Neural progenitor cell (in vitro differentiated cells): ENCODE data around the gene MAGEA11. TPM values are rescaled to one million over a fixed set of nuclear protein-coding genes. Genes with fewer than 3 reads are reported as not detected.

ENCODE experiments used
- DNase-seq: peaks from one replicate; pipeline ENCODE4 v3.0.0-alpha.2; 2016; ENCODE audit warnings: low spot score
- H2AFZ ChIP-seq: fragments of 200-600 bp; sonication (generic); replicated peaks from 2 replicates; pipeline ENCODE4 v1.6.1; 2016; ENCODE audit warnings: antibody characterized with exemption
- H3F3A ChIP-seq: fragments of 200-600 bp; sonication (generic); 2 replicates; pipeline ENCODE4 v1.6.1; 2016; ENCODE audit warnings: antibody characterized with exemption, low read depth
- H3K27ac ChIP-seq: fragments of 200-600 bp; sonication (generic); 2 replicates; pipeline ENCODE4 v1.5.1; 2016; ENCODE audit warnings: mild to moderate bottlenecking
- H3K27me3 ChIP-seq: fragments of 200-600 bp; sonication (generic); 2 replicates; pipeline ENCODE4 v1.6.1; 2016; ENCODE audit warnings: mild to moderate bottlenecking, moderate library complexity
- H3K36me3 ChIP-seq: fragments of 200-600 bp; sonication (generic); 2 replicates; pipeline ENCODE4 v1.5.1; 2016
- H3K4me1 ChIP-seq: fragments of 200-600 bp; sonication (generic); 2 replicates; pipeline ENCODE4 v1.6.1; 2016; ENCODE audit warnings: mixed run types
- H3K4me2 ChIP-seq: fragments of 200-600 bp; sonication (generic); 2 replicates; pipeline ENCODE4 v1.6.1; 2016
- H3K4me3 ChIP-seq: fragments of 200-600 bp; sonication (generic); 2 replicates; pipeline ENCODE4 v1.5.1; 2016
- H3K79me2 ChIP-seq: fragments of 200-600 bp; sonication (generic); 2 replicates; pipeline ENCODE4 v1.6.1; 2016; ENCODE audit warnings: low read depth
- H3K9ac ChIP-seq: fragments of 200-600 bp; sonication (generic); 2 replicates; pipeline ENCODE4 v1.6.1; 2016
- H3K9me3 ChIP-seq: fragments of 200-600 bp; sonication (generic); 2 replicates; pipeline ENCODE4 v1.5.1; 2016; ENCODE audit warnings: low read depth
- H4K20me1 ChIP-seq: fragments of 200-600 bp; sonication (generic); 2 replicates; pipeline ENCODE4 v1.6.1; 2016; ENCODE audit warnings: low read depth
- H3K27ac Mint-ChIP-seq: 3 replicates; pipeline ENCODE4 v1.8.0; 2021; ENCODE audit warnings: mixed read lengths
- H3K27me3 Mint-ChIP-seq: 2 replicates; pipeline ENCODE4 v1.8.0; 2022; ENCODE audit warnings: low read depth, mild to moderate bottlenecking, inconsistent platforms, moderate library complexity, mixed read lengths; ENCODE audit not compliant: insufficient read depth
- H3K36me3 Mint-ChIP-seq: 3 replicates; pipeline ENCODE4 v1.8.0; 2021; ENCODE audit warnings: mixed read lengths
- H3K4me1 Mint-ChIP-seq: 3 replicates; pipeline ENCODE4 v1.8.0; 2021; ENCODE audit warnings: mixed read lengths
- H3K4me3 Mint-ChIP-seq: 3 replicates; pipeline ENCODE4 v1.8.0; 2021; ENCODE audit warnings: mild to moderate bottlenecking, moderate library complexity, mixed read lengths
- H3K9me3 Mint-ChIP-seq: 3 replicates; pipeline ENCODE4 v1.8.0; 2020; ENCODE audit warnings: mixed read lengths
- CTCF ChIP-seq: fragments of 200-600 bp; sonication (generic); IDR thresholded peaks from 2 replicates; pipeline ENCODE4 v1.5.1; 2017; ENCODE audit warnings: antibody characterized with exemption, mild to moderate bottlenecking
- EZH2 ChIP-seq: fragments of 200-600 bp; sonication (generic); IDR thresholded peaks from 2 replicates; pipeline ENCODE4 v1.6.1; 2017; ENCODE audit warnings: antibody characterized with exemption, mild to moderate bottlenecking, moderate library complexity
- EZH2phosphoT487 ChIP-seq: fragments of 200-600 bp; sonication (generic); IDR thresholded peaks from 2 replicates; pipeline ENCODE4 v1.6.1; 2017; ENCODE audit warnings: antibody characterized with exemption
- total RNA-seq: library from RNA; depleted of rRNA; stranded (reverse); fragments of >200 nt; gene quantifications from 2 replicates; pipeline ENCODE4 v1.2.3, GENCODE V29; 2015; ENCODE audit warnings: low replicate concordance

MAGEA11 gene
- total RNA-seq, 1 donor from 2014 or later: not detected

GRCh38 chrX:149683966-149684730 lies 27.7 kb upstream of the MAGEA11 start:
- no peaks in the 10 kb centered on the region for H3K4me1 ChIP-seq
- peaks cover 4% of the 10 kb centered on the region for H3K9me3 Mint-ChIP-seq
- H3K27me3 ChIP-seq: no peaks in the 10 kb centered on the region
- no peak for DNase-seq
- no peak overlapping the region for H3K4me3 ChIP-seq
- peak overlapping the region; percentile 32 for H3K27ac ChIP-seq
- H3K79me2 ChIP-seq: no peaks in the 10 kb centered on the region
- TF ChIP-seq EZH2phosphoT487 (no peak), CTCF (no peak), EZH2 (no peak)
- H3K4me3 Mint-ChIP-seq: no peak overlapping the region
- peaks cover 8% of the 10 kb centered on the region for H3F3A ChIP-seq
- H3K9me3 ChIP-seq: no peaks in the 10 kb centered on the region
- H3K36me3 ChIP-seq: no peaks in the 10 kb centered on the region
- no peak overlapping the region for H2AFZ ChIP-seq
- peaks cover 7% of the 10 kb centered on the region for H3K27me3 Mint-ChIP-seq
- no peaks in the 10 kb centered on the region for H4K20me1 ChIP-seq
- peaks cover 6% of the 10 kb centered on the region for H3K4me1 Mint-ChIP-seq
- H3K36me3 Mint-ChIP-seq: no peaks in the 10 kb centered on the region
- no peak overlapping the region for H3K4me2 ChIP-seq
- no peak overlapping the region for H3K27ac Mint-ChIP-seq
- H3K9ac ChIP-seq: no peak overlapping the region

- Histone ChIP-seq H3K4me3 (no peak overlapping the region), H2AFZ (no peak overlapping the region), H3K4me1 (no peaks in the 10 kb centered on the region), H3K4me2 (no peak overlapping the region), H3K79me2 (no peaks in the 10 kb centered on the region), H3K9ac (no peak overlapping the region), H3K27me3 (no peaks in the 10 kb centered on the region), H3K9me3 (no peaks in the 10 kb centered on the region), H3K36me3 (no peaks in the 10 kb centered on the region), H4K20me1 (no peaks in the 10 kb centered on the region), H3F3A (peaks cover 4% of the 10 kb centered on the region), H3K27ac (no peak overlapping the region)
- Mint-ChIP-seq H3K27me3 (peaks cover 7% of the 10 kb centered on the region), H3K27ac (no peak overlapping the region), H3K36me3 (no peaks in the 10 kb centered on the region), H3K9me3 (peaks cover 13% of the 10 kb centered on the region), H3K4me3 (no peak overlapping the region), H3K4me1 (peaks cover 5% of the 10 kb centered on the region)
- TF ChIP-seq CTCF (no peak), EZH2phosphoT487 (no peak), EZH2 (no peak)
- no peak for DNase-seq
Observed at GRCh38 chrX:149687991-149688390, 23.9 kb upstream of the MAGEA11 start.

GRCh38 chrX:149688552-149688951 lies 23.3 kb upstream of the MAGEA11 start:
- H3K4me3 Mint-ChIP-seq: no peak overlapping the region
- no peak overlapping the region for H3K4me3 ChIP-seq
- no peak overlapping the region for H3K27ac Mint-ChIP-seq
- no peak for TF ChIP-seq EZH2
- no peak for TF ChIP-seq EZH2phosphoT487
- no peak for TF ChIP-seq CTCF
- no peak overlapping the region for H3K4me2 ChIP-seq
- H3K9ac ChIP-seq: no peak overlapping the region
- H3K27ac ChIP-seq: no peak overlapping the region
- peaks cover 7% of the 10 kb centered on the region for H3K27me3 Mint-ChIP-seq
- DNase-seq: no peak
- H3F3A ChIP-seq: no peaks in the 10 kb centered on the region
- H3K79me2 ChIP-seq: no peaks in the 10 kb centered on the region
- H3K9me3 Mint-ChIP-seq: peaks cover 13% of the 10 kb centered on the region
- H2AFZ ChIP-seq: no peak overlapping the region
- no peaks in the 10 kb centered on the region for H3K4me1 Mint-ChIP-seq
- H3K27me3 ChIP-seq: no peaks in the 10 kb centered on the region
- no peaks in the 10 kb centered on the region for H3K36me3 Mint-ChIP-seq
- H4K20me1 ChIP-seq: no peaks in the 10 kb centered on the region
- H3K36me3 ChIP-seq: no peaks in the 10 kb centered on the region
- H3K4me1 ChIP-seq: no peaks in the 10 kb centered on the region
- H3K9me3 ChIP-seq: peaks cover 4% of the 10 kb centered on the region
